ENCODE results near the gene ABO.
"Not testable (repeated sequence)": the region's sequence is repeated elsewhere in the genome, so short reads cannot be mapped to it uniquely, and the experiment has no call there.

The ABO gene

DNA sequence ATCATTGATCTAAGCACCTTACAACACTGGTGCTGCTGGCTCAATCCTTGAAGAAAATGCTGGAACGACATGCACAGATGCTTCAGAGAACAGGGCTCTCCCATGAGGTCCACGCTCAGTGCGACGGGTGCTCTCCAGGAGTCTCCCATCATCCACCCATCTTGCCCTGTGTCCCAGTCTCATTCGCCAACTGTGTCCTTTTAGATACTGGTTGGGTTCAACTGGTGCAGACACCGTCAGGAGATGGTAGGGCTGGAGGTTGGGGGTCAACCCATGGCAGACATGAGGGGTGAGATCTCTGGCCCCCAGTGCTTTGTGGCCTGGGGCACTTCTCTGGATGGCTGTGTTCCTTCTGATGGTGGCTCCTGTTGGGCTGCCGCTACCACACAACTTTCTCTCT, 64.4 kb downstream of the ABO start:
- H3K4me3 ChIP-seq (ENCODE audit: low read depth, low read length), result no peak overlapping the region
- TF ChIP-seq, protein P1, sequence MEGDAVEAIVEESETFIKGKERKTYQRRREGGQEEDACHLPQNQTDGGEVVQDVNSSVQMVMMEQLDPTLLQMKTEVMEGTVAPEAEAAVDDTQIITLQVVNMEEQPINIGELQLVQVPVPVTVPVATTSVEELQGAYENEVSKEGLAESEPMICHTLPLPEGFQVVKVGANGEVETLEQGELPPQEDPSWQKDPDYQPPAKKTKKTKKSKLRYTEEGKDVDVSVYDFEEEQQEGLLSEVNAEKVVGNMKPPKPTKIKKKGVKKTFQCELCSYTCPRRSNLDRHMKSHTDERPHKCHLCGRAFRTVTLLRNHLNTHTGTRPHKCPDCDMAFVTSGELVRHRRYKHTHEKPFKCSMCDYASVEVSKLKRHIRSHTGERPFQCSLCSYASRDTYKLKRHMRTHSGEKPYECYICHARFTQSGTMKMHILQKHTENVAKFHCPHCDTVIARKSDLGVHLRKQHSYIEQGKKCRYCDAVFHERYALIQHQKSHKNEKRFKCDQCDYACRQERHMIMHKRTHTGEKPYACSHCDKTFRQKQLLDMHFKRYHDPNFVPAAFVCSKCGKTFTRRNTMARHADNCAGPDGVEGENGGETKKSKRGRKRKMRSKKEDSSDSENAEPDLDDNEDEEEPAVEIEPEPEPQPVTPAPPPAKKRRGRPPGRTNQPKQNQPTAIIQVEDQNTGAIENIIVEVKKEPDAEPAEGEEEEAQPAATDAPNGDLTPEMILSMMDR (IDR thresholded peaks at IDR 0.05; ENCODE audit: low read depth, low read length, missing control alignments), result no peak
- no peak for DNase-seq (ENCODE audit: low read depth)

DNA sequence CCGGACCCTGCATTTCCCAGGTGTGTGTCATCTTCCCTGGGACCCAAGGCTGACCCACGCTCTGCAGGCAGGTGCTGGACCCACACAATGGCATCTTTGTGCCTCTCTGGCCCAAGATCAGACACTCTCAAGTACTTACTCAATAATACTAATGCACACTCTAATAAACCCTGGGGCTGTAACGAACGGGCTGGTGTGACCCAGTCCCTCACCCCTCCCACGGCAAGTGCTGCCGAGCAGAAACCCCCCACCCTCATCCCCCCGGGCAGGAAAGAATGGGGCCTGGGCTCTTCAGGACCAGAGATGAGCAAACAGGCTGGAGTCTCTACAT, 64.8 kb downstream of the ABO start:
- TF ChIP-seq, protein P1 (IDR thresholded peaks at IDR 0.05; ENCODE audit: low read depth, low read length, missing control alignments), result no peak
- no peak for DNase-seq (ENCODE audit: low read depth)
- H3K4me3 ChIP-seq (ENCODE audit: low read depth, low read length), result no peak overlapping the region

DNA sequence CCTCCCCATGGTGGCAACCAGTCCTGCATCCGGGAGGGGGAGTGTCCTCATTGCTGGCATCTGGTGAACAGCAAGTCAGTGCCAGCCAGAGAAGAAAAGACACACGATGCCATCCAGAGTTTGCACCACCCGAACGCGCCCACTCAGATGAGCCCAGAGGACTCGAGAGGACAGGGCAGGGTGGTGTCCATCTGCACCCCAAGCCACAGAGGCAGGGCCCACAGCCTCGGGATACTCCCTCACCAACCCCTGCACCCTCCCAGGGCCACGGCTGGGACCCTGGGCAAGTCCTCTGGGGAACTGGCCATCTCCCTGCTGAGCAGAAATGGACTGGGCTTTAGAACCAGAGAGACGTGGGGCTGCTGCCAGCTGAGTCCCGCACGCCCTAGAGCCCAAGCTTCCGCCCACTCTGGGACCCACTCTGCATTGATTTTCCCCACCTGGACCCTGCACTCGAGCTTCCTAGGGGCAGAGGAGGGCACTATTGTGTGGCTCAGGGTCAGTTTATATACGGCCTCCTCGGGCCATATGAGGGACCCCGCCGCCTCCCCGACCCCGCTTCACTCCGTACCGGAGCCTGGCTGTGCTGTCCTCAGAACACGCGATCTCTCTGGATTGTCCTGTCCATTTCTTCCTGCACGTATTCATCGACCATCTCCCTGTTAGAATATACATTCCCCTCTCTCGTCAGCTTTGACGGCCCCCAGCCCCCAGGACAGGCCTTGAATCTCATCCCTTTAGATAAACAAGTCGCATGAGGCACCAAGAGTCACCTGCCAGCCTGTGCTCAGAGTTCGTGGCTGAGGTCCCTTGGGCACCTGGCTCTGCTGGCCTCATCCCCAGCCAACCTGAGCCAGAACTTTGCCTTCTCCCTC, 65.4 kb downstream of the ABO start:
- DNase-seq (ENCODE audit: low read depth); H3K4me3 ChIP-seq (ENCODE audit: low read depth, low read length): not testable (repeated sequence)

DNA sequence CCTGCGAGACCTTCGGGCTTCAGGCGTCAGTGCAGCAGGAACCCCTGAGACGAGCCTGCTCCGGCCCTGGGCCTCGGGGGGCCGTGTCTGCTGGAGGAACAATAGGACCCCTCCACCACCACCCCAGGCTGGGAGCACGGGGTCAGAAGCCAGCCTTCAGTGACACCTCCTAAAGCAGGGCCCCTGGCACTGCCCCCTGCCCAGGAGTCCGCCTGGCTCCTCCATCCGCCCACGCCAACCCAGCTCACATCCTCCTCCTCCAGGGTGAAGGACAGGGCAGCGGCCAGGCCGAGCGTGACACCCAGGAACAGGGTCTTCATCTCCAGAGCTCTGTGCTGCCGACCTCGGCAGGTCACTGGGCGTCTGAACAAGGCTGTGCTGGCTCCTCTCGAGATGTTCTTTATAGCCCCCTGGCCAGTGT, 66.1 kb downstream of the ABO start, which contains the start of gene OBP2B:
OBP2B (minus strand) TSS at position 371 of the 421 bp plus-strand sequence; CDS start at position 320, 51 bp downstream.
- DNase-seq (ENCODE audit: low read depth); H3K4me3 ChIP-seq (ENCODE audit: low read depth, low read length): not testable (repeated sequence)

DNA sequence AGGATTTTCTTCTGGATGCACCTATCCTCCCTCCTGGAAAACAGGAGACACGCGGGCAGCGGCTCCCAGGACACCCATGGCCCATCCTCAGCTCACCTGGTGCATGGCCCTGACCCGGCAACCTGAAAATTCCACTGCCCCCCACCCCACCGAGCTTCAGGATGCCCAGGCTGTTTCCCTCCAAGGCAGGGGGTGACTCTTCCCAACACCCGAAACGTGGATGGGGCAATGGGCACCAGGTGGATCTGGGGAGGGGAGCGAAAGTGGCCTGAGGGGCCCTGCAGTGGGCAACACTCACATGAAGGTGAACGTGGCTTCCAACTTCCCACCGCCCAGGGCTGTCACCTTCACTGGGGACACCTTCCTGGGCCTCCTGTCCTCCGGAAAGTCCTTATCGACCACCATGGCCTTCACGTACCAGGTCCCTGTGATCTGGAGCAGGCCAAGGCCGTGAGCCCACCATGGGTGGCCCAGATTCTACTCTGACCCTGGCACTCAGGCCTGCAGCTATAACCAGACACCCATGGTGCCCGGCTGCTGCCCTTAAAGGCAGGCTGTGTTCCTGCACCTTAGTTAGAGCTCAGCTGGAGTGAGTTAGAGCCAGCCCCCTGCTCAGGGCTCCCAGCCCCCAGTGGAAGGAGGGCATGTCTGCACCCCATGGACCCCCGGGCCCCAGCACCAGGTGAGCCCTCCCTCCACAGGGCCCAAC, 66.7 kb downstream of the ABO start:
- not testable (repeated sequence) for H3K4me3 ChIP-seq (ENCODE audit: low read depth, low read length); DNase-seq (ENCODE audit: low read depth)

DNA sequence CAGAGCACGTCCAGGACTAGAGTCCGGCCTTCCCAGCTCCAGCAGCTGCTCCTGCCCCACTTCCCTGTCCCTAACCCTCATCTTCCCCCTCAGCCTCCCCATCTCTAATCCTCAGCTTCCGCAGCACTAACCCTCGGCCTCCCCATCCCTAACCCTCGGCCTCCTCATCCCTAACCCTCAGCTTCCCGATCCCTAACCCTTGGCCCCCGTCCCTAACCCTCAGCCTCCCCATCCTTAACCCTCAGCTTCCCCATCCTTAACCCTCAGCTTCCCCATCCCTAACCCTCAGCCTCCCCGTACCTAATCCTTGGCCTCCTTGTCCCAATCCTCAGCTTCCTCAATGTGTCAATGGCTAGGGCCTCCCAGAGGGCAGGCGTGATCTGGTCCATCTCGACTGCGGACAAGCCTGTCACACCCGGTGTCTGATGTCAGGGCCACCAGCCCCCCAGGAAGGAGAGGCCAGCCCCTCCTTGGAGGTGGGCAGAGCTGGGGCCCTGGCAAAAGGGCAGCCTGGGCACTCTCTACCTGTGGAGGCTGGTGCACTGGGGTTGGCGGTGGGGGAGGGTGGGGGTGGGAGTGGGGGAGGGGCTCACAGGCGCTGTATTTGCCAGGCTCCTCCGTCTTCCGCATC, 67.3 kb downstream of the ABO start:
- H3K4me3 ChIP-seq (ENCODE audit: low read depth, low read length), result no peak overlapping the region
- TF ChIP-seq, protein P1 (IDR thresholded peaks at IDR 0.05; ENCODE audit: low read depth, low read length, missing control alignments), result no peak
- no peak for DNase-seq (ENCODE audit: low read depth)

DNA sequence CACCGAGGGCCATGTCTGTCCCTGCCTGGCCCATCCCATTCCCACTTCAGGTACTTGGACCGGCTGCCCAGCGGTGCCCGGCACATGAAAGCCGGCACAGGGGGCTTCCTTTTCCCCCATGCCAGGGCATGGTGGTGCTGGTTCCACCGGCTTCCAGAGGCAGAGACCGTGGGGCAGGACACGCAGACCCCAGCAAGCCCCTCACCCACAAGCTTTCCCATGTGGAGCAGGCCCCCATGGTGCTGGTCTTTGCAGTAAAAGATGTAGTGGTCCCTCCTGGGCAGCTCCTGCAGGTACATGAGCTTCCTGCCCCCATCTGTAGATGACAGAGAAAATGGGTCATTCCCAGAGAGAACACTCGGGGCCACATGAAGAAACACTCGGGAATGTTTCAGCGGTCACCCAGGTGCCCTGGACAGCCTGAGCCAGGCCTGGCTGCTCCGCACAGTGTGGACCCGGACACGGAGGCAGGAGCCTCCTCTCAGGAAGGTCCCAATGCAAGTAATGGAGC, 67.9 kb downstream of the ABO start:
- TF ChIP-seq, protein P1 (IDR thresholded peaks at IDR 0.05; ENCODE audit: low read depth, low read length, missing control alignments), result no peak
- no peak overlapping the region for H3K4me3 ChIP-seq (ENCODE audit: low read depth, low read length)
- DNase-seq (ENCODE audit: low read depth), result no peak

All from GM12864 (cell line).